OCI-LY1 (cell line): ENCODE results near the gene SYT7.

ENCODE experiments used
- H2AFZ ChIP-seq: fragments of 200-600 bp; sonication (generic), shearing (Covaris generic); 2 replicates; pipeline ENCODE4 v1.6.0; 2014; ENCODE audit warnings: antibody characterized with exemption, mild to moderate bottlenecking, low read length
- H3F3A ChIP-seq: fragments of 200-600 bp; sonication (generic), shearing (Covaris generic); 2 replicates; pipeline ENCODE4 v1.6.0; 2014; ENCODE audit warnings: mild to moderate bottlenecking, antibody characterized with exemption, low read length, moderate library complexity; ENCODE audit not compliant: insufficient read depth
- H3K27ac ChIP-seq: fragments of 200-600 bp; sonication (generic); 2 replicates; pipeline ENCODE4 v1.5.1; 2014; ENCODE audit warnings: low read length, mixed run types, mild to moderate bottlenecking, low read depth; ENCODE audit not compliant: poor library complexity, severe bottlenecking
- H3K27me3 ChIP-seq: fragments of 200-600 bp; sonication (generic); 2 replicates; pipeline ENCODE4 v1.6.0; 2014; ENCODE audit warnings: antibody characterized with exemption, mild to moderate bottlenecking, low read length, moderate library complexity; ENCODE audit not compliant: insufficient read depth
- H3K36me3 ChIP-seq: fragments of 200-600 bp; sonication (generic); 2 replicates; pipeline ENCODE4 v1.6.1; 2014; ENCODE audit warnings: mild to moderate bottlenecking, antibody characterized with exemption, low read length, moderate library complexity, mixed read lengths; ENCODE audit not compliant: insufficient read depth
- H3K4me1 ChIP-seq: fragments of 200-600 bp; sonication (generic); 2 replicates; pipeline ENCODE4 v1.5.1; 2014; ENCODE audit warnings: mild to moderate bottlenecking, low read length, moderate library complexity; ENCODE audit not compliant: insufficient read depth, severe bottlenecking
- H3K4me2 ChIP-seq: fragments of 200-600 bp; sonication (generic), shearing (Covaris generic); 2 replicates; pipeline ENCODE4 v1.6.1; 2014; ENCODE audit warnings: low read length
- H3K4me3 ChIP-seq: fragments of 200-600 bp; sonication (generic); 2 replicates; pipeline ENCODE4 v1.5.1; 2014; ENCODE audit warnings: low read length, low read depth, mild to moderate bottlenecking, mixed read lengths; ENCODE audit not compliant: poor library complexity, severe bottlenecking
- H3K79me2 ChIP-seq: fragments of 200-600 bp; shearing (Covaris generic); 2 replicates; pipeline ENCODE4 v1.6.1; 2016; ENCODE audit warnings: mixed run types, low read length, mixed read lengths; ENCODE audit not compliant: insufficient read depth
- H3K9ac ChIP-seq: fragments of 200-600 bp; sonication (generic), shearing (Covaris generic); 2 replicates; pipeline ENCODE4 v1.6.1; 2014; ENCODE audit warnings: mild to moderate bottlenecking, low read length, mixed read lengths
- H3K9me2 ChIP-seq: fragments of 200-600 bp; sonication (generic), shearing (Covaris generic); 2 replicates; pipeline ENCODE4 v1.6.1; 2014; ENCODE audit warnings: low read depth, mild to moderate bottlenecking, low read length, mixed read lengths
- H3K9me3 ChIP-seq: fragments of 200-600 bp; shearing (Covaris generic); 2 replicates; pipeline ENCODE4 v1.6.1; 2014; ENCODE audit warnings: low read length, mixed read lengths
- H4K20me1 ChIP-seq: fragments of 200-600 bp; sonication (generic), shearing (Covaris generic); 2 replicates; pipeline ENCODE4 v1.6.0; 2016; ENCODE audit warnings: mild to moderate bottlenecking, low read length; ENCODE audit not compliant: insufficient read depth
- EZH2 ChIP-seq: fragments of 200-600 bp; sonication (generic), shearing (Covaris generic); IDR thresholded peaks from 2 replicates; pipeline ENCODE4 v1.8.0; 2017; ENCODE audit warnings: borderline replicate concordance, mixed run types, mild to moderate bottlenecking, antibody characterized with exemption, low read length, moderate library complexity, mixed read lengths
- TF ChIP-seq, protein P1 (sequence below): fragments of 200-600 bp; sonication (generic), shearing (Covaris generic); IDR thresholded peaks from 2 replicates; pipeline ENCODE4 v1.5.1; 2017; ENCODE audit warnings: mild to moderate bottlenecking, antibody characterized with exemption, low read length, moderate library complexity, mixed read lengths

The SYT7 gene

DNA sequence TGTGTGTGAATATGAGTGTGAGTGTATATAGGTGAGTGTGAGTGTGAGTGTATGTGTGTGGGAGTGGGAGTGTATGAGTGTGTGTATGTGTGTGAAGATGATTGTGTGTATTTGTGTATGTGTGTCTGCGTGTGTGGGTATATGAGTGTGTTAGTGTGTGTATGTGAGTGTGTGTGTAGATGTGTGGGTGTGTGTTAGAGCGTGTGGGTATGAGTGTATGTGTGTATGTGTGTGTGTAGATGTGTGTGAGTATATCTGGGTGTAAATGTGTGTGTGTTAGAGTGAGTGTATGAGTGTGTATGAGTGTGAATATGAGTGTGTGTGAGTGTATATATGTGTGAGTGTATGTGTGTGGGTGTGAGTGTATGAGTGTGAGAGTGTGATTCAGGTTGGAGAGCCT is 83.4 kb downstream of the SYT7 start:
- Histone ChIP-seq H3K36me3 (no peaks in the 10 kb centered on the region), H3K79me2 (no peaks in the 10 kb centered on the region), H3F3A (no peaks in the 10 kb centered on the region), H3K4me2 (no peak overlapping the region), H2AFZ (no peak overlapping the region), H3K9me3 (no peaks in the 10 kb centered on the region), H3K4me3 (no peak overlapping the region), H3K9ac (no peak overlapping the region), H3K9me2 (no peaks in the 10 kb centered on the region), H4K20me1 (no peaks in the 10 kb centered on the region), H3K4me1 (peaks cover 7% of the 10 kb centered on the region), H3K27ac (no peak overlapping the region), H3K27me3 (no peaks in the 10 kb centered on the region)
- TF ChIP-seq EZH2 = no peak
- TF ChIP-seq, protein P1, sequence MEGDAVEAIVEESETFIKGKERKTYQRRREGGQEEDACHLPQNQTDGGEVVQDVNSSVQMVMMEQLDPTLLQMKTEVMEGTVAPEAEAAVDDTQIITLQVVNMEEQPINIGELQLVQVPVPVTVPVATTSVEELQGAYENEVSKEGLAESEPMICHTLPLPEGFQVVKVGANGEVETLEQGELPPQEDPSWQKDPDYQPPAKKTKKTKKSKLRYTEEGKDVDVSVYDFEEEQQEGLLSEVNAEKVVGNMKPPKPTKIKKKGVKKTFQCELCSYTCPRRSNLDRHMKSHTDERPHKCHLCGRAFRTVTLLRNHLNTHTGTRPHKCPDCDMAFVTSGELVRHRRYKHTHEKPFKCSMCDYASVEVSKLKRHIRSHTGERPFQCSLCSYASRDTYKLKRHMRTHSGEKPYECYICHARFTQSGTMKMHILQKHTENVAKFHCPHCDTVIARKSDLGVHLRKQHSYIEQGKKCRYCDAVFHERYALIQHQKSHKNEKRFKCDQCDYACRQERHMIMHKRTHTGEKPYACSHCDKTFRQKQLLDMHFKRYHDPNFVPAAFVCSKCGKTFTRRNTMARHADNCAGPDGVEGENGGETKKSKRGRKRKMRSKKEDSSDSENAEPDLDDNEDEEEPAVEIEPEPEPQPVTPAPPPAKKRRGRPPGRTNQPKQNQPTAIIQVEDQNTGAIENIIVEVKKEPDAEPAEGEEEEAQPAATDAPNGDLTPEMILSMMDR = no peak

DNA sequence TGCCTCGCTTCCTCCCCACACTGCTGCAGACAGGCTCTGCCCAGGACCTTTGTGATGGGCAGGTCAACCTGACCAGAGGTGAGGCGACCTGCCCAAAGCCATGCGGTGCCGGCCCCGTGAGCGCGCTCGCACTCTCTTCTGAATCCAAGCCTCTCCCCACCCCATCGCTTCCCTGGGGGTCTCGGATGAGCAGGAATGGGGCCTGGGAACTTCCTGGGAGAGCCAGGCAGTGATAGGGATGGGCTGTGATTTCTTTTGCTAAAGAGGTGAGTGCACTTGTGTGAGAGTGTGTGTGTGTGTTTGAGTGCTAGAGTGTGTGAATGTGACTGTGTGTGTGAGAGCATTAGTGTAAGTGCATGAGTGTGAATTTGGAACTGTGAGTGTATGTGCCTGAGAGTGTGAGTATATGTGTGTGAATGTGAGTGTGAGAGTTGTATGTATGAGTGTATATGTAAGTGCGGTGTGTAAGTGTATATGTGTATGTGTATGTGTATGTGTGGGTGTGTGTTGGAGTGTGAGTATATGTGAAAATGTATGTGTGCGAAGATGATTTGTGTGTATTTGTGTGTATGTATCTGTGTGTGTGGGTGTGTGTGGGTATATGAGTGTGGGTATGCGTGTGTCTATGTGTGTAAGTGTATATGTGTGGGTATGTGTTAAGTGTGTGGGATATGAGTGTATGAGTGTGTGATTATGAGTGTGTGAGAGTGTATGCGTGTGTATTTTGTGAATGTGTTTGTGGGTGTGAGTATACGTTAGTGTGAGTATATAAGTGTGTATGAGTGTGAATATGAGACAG is 84.1 kb downstream of the SYT7 start:
- Histone ChIP-seq H2AFZ (no peak overlapping the region), H3K27ac (no peak overlapping the region), H3K4me2 (no peak overlapping the region), H4K20me1 (no peaks in the 10 kb centered on the region), H3K9ac (no peak overlapping the region), H3K9me3 (no peaks in the 10 kb centered on the region), H3K4me3 (no peak overlapping the region), H3K4me1 (peaks cover 7% of the 10 kb centered on the region), H3K9me2 (no peaks in the 10 kb centered on the region), H3K27me3 (no peaks in the 10 kb centered on the region), H3K36me3 (no peaks in the 10 kb centered on the region), H3K79me2 (no peaks in the 10 kb centered on the region), H3F3A (no peaks in the 10 kb centered on the region)
- TF ChIP-seq EZH2 = no peak
- TF ChIP-seq, protein P1 = no peak

DNA sequence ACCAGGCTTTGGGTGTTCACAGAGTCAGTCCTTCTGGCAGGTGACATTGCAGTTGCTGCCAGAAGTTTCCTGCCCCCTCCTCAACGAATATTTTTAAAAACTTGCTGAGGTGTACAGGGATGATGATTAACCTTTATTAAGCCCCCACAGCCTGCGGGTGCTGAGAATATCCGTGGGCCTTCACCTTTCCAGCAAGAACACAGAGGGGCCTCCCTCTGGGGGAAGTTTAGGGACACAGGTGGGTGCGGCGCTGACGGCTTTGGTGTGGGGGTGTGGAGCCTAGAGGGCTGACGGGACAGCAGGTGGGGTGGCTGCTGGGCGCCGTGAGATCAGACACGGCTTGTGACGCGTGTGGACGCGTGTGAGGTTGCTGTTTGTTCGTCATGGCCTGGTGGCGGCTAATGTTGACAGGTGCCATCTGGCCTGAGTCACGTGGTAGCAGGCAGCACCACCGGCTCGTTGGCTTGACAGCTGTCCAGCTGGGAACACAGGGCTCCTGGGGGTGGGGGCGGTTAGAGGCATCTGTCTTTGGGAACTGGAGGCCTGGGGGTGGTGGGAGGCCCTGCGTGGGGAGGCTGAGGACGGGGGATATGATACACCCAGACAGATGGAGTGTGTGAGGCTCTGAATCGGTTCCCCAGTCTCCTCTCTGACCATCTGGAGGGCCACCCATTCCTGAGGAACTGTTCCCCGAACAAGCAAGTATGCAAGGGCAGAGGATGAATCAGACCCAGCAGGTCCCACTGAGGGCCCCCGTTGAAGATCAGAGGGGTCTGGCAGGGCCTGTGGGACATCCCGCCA is 84.9 kb downstream of the SYT7 start:
- H3K9ac ChIP-seq = no peak overlapping the region
- H2AFZ ChIP-seq = no peak overlapping the region
- no peak for TF ChIP-seq EZH2
- TF ChIP-seq, protein P1 = no peak
- H3K4me2 ChIP-seq = no peak overlapping the region
- no peaks in the 10 kb centered on the region for H3K27me3 ChIP-seq
- no peak overlapping the region for H3K4me3 ChIP-seq
- H3K27ac ChIP-seq = no peak overlapping the region
- no peaks in the 10 kb centered on the region for H3K79me2 ChIP-seq
- no peaks in the 10 kb centered on the region for H3K36me3 ChIP-seq
- no peaks in the 10 kb centered on the region for H3K9me3 ChIP-seq
- H3F3A ChIP-seq = no peaks in the 10 kb centered on the region
- peaks cover 7% of the 10 kb centered on the region for H3K4me1 ChIP-seq
- H4K20me1 ChIP-seq = no peaks in the 10 kb centered on the region
- no peaks in the 10 kb centered on the region for H3K9me2 ChIP-seq
